Lower leg skin (tissue), 3 donors: Measurements from ENCODE around the gene ALX4.

ENCODE experiments used
- CTCF ChIP-seq, 3 donors: fragments of 450-650 bp; IDR thresholded peaks; one replicate each; pipeline ENCODE4 v1.5.1; 2016; ENCODE audit warnings: antibody characterized with exemption in 3 of 3, mild to moderate bottlenecking in 3 of 3, moderate library complexity in 2 of 3
- POLR2A ChIP-seq, 2 donors: fragments of 450-650 bp; IDR thresholded peaks; one replicate each; pipeline ENCODE4 v1.6.1; 2016 to 2017; ENCODE audit warnings: antibody characterized with exemption in 2 of 2, mild to moderate bottlenecking in 1 of 2, moderate library complexity in 1 of 2

- TF ChIP-seq CTCF (IDR thresholded peaks at IDR 0.05) (no peak), POLR2A (IDR thresholded peaks at IDR 0.05) (no peak)
Observed at GRCh38 chr11:44281151-44281550, 28.8 kb downstream of the ALX4 start.
